B cell (primary cell): Measurements from ENCODE around the gene AHCTF1. TPM values are rescaled to one million over a fixed set of nuclear protein-coding genes. Genes with fewer than 3 reads are reported as not detected.

ENCODE experiments used
- ATAC-seq: fragments of 200-7000 bp; cut with Tn5 transposase; one replicate; pipeline ENCODE4 v1.10.0; 2021; ENCODE audit warnings: low read depth, mild to moderate bottlenecking, moderate number of reproducible peaks, moderate library complexity
- CTCF ChIA-PET: fragments of 350-600 bp; sonication (Branson Sonifier 250); formaldehyde crosslinking; loops from one replicate; lab custom pipeline; 2021; ENCODE audit warnings: antibody characterized with exemption, inconsistent platforms; lab: Charles Lee
- POLR2A ChIA-PET: fragments of 350-600 bp; sonication (Branson Sonifier 250); formaldehyde crosslinking; loops from one replicate; lab custom pipeline; 2021; ENCODE audit warnings: antibody characterized with exemption; lab: Charles Lee
- DNase-seq: peaks from one replicate; pipeline ENCODE4 v3.0.0; 2013
- H2AFZ ChIP-seq: 2 replicates; pipeline ENCODE4 v1.6.1; 2012; ENCODE audit warnings: mild to moderate bottlenecking, low read depth, low read length; ENCODE audit not compliant: insufficient read depth, poor library complexity, severe bottlenecking
- H3K27ac ChIP-seq, 2 donors: 1 replicate in 1 of 2; 2 replicates in 1 of 2; pipeline ENCODE4 v1.5.1; 2012 to 2013; ENCODE audit warnings: low read length in 2 of 2, mild to moderate bottlenecking in 2 of 2, moderate library complexity in 1 of 2
- H3K27me3 ChIP-seq, 4 experiments: fragments of 200-600 bp in 1 of 4; sonication (generic) in 1 of 4; replicated peaks in 1 of 4; 1 replicate in 2 of 4; 2 replicates in 2 of 4; pipeline versions ENCODE4 v1.6.1 to v1.7.0; 2013 to 2016; ENCODE audit warnings: low read length in 3 of 4, mild to moderate bottlenecking in 2 of 4, mixed read lengths in 1 of 4, moderate library complexity in 1 of 4; ENCODE audit not compliant: insufficient read depth in 4 of 4, control insufficient read depth in 3 of 4; ENCODE audit errors: control extremely low read depth in 1 of 4
- H3K36me3 ChIP-seq, 2 experiments: replicated peaks in 1 of 2; 1 replicate in 1 of 2; 2 replicates in 1 of 2; pipeline versions ENCODE4 v1.6.1 to v1.7.1; 2013; ENCODE audit warnings: low read length in 1 of 2; ENCODE audit not compliant: insufficient read depth in 2 of 2, control insufficient read depth in 1 of 2; ENCODE audit errors: control extremely low read depth in 1 of 2, extremely low read depth in 1 of 2
- H3K4me1 ChIP-seq, 2 donors: fragments of 200-600 bp in 1 of 2; sonication (generic) in 1 of 2; 1 replicate in 1 of 2; 2 replicates in 1 of 2; pipeline versions ENCODE4 v1.5.1 to v1.6.1; 2013 to 2017; ENCODE audit warnings: low read length in 2 of 2; ENCODE audit not compliant: control insufficient read depth in 2 of 2, insufficient read depth in 2 of 2
- H3K4me2 ChIP-seq: replicated peaks from 2 replicates; pipeline ENCODE3; 2012; ENCODE audit warnings: mild to moderate bottlenecking, low read depth, low read length; ENCODE audit not compliant: poor library complexity, severe bottlenecking
- H3K4me3 ChIP-seq, 5 experiments: fragments of 200-600 bp in 1 of 5; sonication (generic) in 1 of 5; 1 replicate in 3 of 5; 2 replicates in 2 of 5; pipeline versions ENCODE4 v1.5.1 to v1.7.0; 2011 to 2016; ENCODE audit warnings: low read length in 4 of 5, mild to moderate bottlenecking in 4 of 5, low read depth in 2 of 5, control low read depth in 1 of 5, moderate library complexity in 1 of 5; ENCODE audit not compliant: insufficient read depth in 1 of 5; ENCODE audit errors: control extremely low read depth in 1 of 5, extremely low read depth in 1 of 5
- H3K79me2 ChIP-seq: fragments of 200-600 bp; sonication (generic); one replicate; pipeline ENCODE4 v1.6.0; 2016; ENCODE audit warnings: low read length; ENCODE audit not compliant: control insufficient read depth, insufficient read depth
- H3K9ac ChIP-seq: fragments of 200-600 bp; sonication (generic); 2 replicates; pipeline ENCODE4 v1.6.1; 2017; ENCODE audit warnings: mild to moderate bottlenecking, low read length, moderate library complexity
- H3K9me3 ChIP-seq, 3 donors: one replicate each; pipeline versions ENCODE4 v1.6.1 to v1.7.1; 2013; ENCODE audit warnings: low read length in 2 of 3; ENCODE audit not compliant: control insufficient read depth in 2 of 3, insufficient read depth in 1 of 3; ENCODE audit errors: control extremely low read depth in 1 of 3
- H4K20me1 ChIP-seq: 2 replicates; pipeline ENCODE4 v1.6.0; 2012; ENCODE audit warnings: mild to moderate bottlenecking, low read length; ENCODE audit not compliant: insufficient read depth, control insufficient read depth, poor library complexity, severe bottlenecking
- H3K27ac Mint-ChIP-seq: one replicate; pipeline ENCODE4 v1.8.0; 2021; ENCODE audit warnings: mixed read lengths
- H3K27me3 Mint-ChIP-seq: one replicate; pipeline ENCODE4 v1.8.0; 2021; ENCODE audit warnings: mixed read lengths
- H3K4me1 Mint-ChIP-seq: one replicate; pipeline ENCODE4 v1.8.0; 2021; ENCODE audit warnings: mixed read lengths
- H3K4me3 Mint-ChIP-seq: one replicate; pipeline ENCODE4 v1.8.0; 2021; ENCODE audit warnings: mixed read lengths
- H3K9me3 Mint-ChIP-seq: one replicate; pipeline ENCODE4 v1.8.0; 2022; ENCODE audit warnings: mixed read lengths; ENCODE audit not compliant: insufficient read depth
- CTCF ChIP-seq: fragments of 200-600 bp; IDR thresholded peaks from one replicate; pipeline ENCODE4 v1.8.0; 2022; ENCODE audit warnings: antibody characterized with exemption, mild to moderate bottlenecking
- EZH2 ChIP-seq: IDR thresholded peaks from 2 replicates; pipeline ENCODE4 v1.6.1; 2012; ENCODE audit warnings: borderline replicate concordance, low read depth, mild to moderate bottlenecking, moderate library complexity, low read length; ENCODE audit not compliant: insufficient read depth, poor library complexity, severe bottlenecking
- WGBS: methylation state at CpG from one replicate; pipeline ENCODE4 v1.1.5; 2013; ENCODE audit warnings: missing lambda C conversion rate; ENCODE audit not compliant: insufficient coverage; 5-methylcytosine and 5-hydroxymethylcytosine counted together
- intact Hi-C: fragments of 100-400 bp; cut with micrococcal nuclease; formaldehyde crosslinking; loops from one replicate; pipeline ENCODE4 v1.10.0; 2022
- polyA plus RNA-seq: library from polyadenylated mRNA; depleted of rRNA; stranded (reverse); fragments of >200 nt; gene quantifications from 2 replicates; pipeline ENCODE4 v1.2.3, GENCODE V29; 2012
- total RNA-seq, 2 donors: library from RNA; stranded (reverse); fragments of 120-200 nt in 1 of 2; gene quantifications; 1 replicate in 1 of 2; 2 replicates in 1 of 2; pipeline versions ENCODE4 v1.2.3 to v1.2.4, GENCODE V29; 2013 to 2022

AHCTF1 gene
- total and polyA plus RNA-seq, 2 donors (not counting 1 experiment from before 2014, with no cell fraction given), result 8.6 to 34.8 TPM

- no peaks in the 10 kb centered on the region for H3K79me2 ChIP-seq
- CTCF ChIA-PET, result no interaction called here
- intact Hi-C loops, result no loop called here
- H3K4me1 ChIP-seq, result peaks cover 6 to 8% of the 10 kb centered on the region in 2 donors
- H4K20me1 ChIP-seq, result no peaks in the 10 kb centered on the region
- H3K4me3 ChIP-seq, result no peak overlapping the region
- no peak overlapping the region for H2AFZ ChIP-seq
- DNase-seq (no peak), ATAC-seq (no peak)
- H3K9ac ChIP-seq, result no peak overlapping the region
- WGBS, result 100% methylated on average over 6 of the region's 7 CpGs
- H3K4me2 ChIP-seq, result no peak overlapping the region
- no peak overlapping the region for H3K27ac ChIP-seq
- Mint-ChIP-seq H3K27ac (no peak overlapping the region), H3K4me1 (peaks cover 6% of the 10 kb centered on the region), H3K9me3 (no peaks in the 10 kb centered on the region), H3K27me3 (no peaks in the 10 kb centered on the region), H3K4me3 (no peak overlapping the region)
- POLR2A ChIA-PET, result no interaction called here
- no peaks in the 10 kb centered on the region for H3K36me3 ChIP-seq
- H3K27me3 ChIP-seq, result no peaks in the 10 kb centered on the region
- H3K9me3 ChIP-seq, result no peaks in the 10 kb centered on the region
- no peak for TF ChIP-seq EZH2
- no peak for TF ChIP-seq CTCF
These were observed 15.5 kb upstream of the AHCTF1 start for GRCh38 chr1:246947255-246947654.

- Histone ChIP-seq H3K79me2 (no peaks in the 10 kb centered on the region), H2AFZ (no peak overlapping the region), H3K4me2 (no peak overlapping the region), H3K9me3 (no peaks in the 10 kb centered on the region), H3K36me3 (no peaks in the 10 kb centered on the region), H3K9ac (no peak overlapping the region), H3K4me3 (no peak overlapping the region), H3K4me1 (peaks cover 6 to 8% of the 10 kb centered on the region in 2 donors), H3K27ac (no peak overlapping the region), H3K27me3 (no peaks in the 10 kb centered on the region), H4K20me1 (no peaks in the 10 kb centered on the region)
- Mint-ChIP-seq H3K4me3 (no peak overlapping the region), H3K27me3 (no peaks in the 10 kb centered on the region), H3K4me1 (peaks cover 6% of the 10 kb centered on the region), H3K9me3 (no peaks in the 10 kb centered on the region), H3K27ac (no peak overlapping the region)
- ATAC-seq (no peak), DNase-seq (no peak)
- WGBS, result 90% methylated on average over 4 of the region's 6 CpGs
- TF ChIP-seq CTCF (no peak), EZH2 (no peak)
- intact Hi-C loops, result no loop called here
- POLR2A ChIA-PET, result no interaction called here
- CTCF ChIA-PET, result no interaction called here
These were observed 14.6 kb upstream of the AHCTF1 start for GRCh38 chr1:246946366-246946765.
